Activated CD8-positive, alpha-beta memory T cell treated with anti-CD3 and anti-CD28 coated beads for 1 hour (primary cell): ENCODE data around the gene SCAF8.
"Not testable (repeated sequence)": the region's sequence is repeated elsewhere in the genome, so short reads cannot be mapped to it uniquely, and the experiment has no call there.

Experiments used
- DNase-seq, 2 donors: peaks; one replicate each; pipeline ENCODE4 v3.0.0-alpha.2; 2020; ENCODE audit warnings: low read depth in 1 of 2; ENCODE audit errors: extremely low read depth in 1 of 2

SCAF8 gene

DNA sequence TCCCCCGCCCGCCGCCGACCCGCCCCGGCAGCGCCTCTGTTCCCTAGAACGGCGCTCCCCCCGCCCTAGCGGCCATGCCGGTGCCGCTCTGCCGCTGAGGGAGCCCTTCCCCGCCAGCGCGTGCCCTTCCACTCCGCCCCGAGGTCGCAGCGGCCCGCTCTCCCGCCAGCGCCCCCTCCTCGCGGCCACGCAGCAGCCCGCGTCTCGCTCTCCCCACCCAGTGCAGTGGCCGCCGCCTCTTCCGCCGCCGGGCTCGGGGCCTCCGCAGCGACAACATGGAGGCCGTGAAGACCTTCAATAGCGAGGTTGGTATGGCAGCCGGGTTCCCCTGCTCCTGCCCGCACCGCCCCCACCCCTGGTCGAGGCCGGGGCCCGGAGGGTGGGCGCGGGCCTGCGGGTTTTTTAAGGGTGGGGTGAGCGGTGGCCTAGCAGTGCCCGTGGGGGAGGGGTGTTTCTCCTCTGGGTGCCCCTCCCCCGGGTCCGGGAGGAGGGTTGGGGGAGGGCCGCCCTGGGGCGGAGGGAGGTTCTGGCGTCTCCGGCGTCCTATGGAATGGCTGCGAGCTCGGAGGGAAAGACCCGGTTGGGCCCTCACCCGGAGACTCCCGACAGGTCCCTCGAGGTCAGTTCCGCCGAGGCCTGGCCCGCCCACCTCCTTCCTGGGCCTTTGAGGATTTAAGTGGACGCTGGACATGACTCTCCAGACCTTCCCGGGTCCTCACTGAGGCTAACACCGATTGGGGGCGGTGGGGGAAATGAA is 588 bp downstream of the SCAF8 start:
- DNase-seq: peak; percentile 57 to 78

DNA sequence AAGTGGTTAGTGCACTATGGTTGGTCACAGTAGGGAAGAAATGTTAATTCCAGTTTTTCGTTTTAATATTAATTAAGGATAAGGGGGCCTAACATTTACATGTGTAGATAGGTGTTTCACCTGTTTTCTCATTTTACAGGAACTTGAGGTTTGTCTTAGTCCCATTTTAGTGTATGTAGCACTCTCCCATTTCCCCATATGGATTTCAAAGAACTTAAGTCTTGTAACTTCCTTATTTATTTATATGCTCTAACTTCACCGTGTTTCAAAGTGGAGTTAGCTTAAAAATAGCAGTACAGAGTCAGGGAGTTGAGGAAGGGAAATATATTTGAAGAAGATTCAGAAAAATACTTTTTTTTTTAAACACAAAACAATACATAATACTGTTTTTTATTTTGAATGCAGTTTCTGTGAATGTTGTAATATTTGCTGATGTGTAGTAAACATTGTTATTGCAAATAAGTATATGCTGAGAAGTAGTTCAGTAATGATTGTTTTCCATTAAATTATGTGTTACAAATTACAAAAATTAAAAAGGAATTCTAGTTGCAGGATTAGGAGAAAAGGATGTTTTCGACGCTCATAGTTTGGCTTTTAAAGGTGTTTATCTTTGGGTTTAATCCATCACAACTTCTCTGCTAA is 3.5 kb downstream of the SCAF8 start:
- DNase-seq: no peak

- DNase-seq: no peak
Measured at GRCh38 chr6:154737424-154737823, 4.2 kb downstream of the SCAF8 start.

DNA sequence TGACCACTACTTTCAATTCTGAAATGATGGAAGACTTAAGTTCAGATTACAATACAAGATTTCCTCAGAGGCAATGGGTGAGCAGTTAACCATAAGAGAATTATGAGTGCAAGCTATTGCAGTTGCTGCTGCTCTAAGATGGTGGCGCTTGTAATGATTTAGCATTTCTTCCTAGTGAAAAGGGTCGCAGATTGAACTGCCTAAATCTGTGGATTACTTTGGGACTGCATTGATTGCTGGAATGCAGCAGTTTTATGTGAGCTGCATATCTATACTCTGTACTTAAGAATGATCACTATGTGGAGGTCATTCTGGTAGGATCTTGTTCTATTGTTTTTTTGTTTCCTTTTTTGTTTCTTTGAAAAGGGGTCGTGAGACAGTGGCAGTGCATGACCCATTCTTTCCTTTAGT is 5.3 kb downstream of the SCAF8 start:
- DNase-seq: no peak

DNA sequence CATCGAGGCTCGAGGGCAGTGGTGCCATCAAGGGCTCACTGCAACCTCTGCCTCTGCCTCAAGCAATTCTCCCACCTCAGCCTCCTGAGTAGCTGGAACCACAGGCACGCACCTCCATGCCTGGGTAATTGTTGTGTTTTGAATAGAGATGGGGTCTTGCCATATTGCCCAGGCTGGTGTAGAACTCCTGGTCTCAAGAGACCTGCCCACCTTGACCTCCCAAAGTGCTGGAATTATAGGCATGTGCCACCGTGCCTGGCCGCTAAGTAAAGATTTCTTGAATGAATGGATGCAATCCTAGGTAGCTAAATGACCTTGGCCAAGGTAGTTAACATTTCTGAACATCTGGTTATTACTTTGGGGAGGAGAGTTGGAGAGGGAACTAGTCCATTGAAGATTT is 7.4 kb downstream of the SCAF8 start:
- DNase-seq: no peak

GRCh38 chr6:154742891-154743290 is 9.7 kb downstream of the SCAF8 start:
- DNase-seq: no peak

DNA sequence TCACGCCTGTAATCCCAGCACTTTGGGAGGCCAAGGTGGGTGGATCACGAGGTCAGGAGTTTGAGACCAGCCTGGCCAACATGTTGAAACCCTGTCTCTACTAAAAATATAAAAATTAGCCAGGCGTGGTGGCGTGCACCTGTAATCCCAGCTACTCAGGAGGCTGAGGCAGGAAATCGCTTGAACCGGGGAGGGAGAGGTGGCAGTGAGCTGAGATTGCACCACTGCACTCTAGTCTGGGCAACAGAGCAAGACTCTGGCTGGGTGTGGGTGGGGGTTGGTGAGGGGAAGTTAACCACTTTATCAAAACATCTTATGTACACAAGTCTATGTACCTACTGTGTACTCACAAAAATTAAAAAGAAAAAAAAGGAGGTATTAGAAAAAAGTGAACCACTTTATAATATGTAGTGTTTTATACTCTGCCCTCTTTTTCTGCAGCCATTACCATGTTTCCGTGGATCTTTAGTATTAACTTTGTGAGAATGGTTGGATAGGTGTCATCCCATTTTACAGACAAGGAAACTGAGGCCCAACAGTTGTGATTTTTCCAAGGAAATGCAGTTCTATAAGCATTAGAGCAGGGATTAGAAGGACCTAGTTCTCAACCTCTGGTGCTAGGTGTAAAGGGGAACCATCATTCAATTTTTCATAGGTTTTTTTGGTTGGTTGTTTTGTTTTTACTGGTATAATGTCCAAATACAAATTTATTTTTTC is 11.0 kb downstream of the SCAF8 start:
- DNase-seq: not testable (repeated sequence)

DNA sequence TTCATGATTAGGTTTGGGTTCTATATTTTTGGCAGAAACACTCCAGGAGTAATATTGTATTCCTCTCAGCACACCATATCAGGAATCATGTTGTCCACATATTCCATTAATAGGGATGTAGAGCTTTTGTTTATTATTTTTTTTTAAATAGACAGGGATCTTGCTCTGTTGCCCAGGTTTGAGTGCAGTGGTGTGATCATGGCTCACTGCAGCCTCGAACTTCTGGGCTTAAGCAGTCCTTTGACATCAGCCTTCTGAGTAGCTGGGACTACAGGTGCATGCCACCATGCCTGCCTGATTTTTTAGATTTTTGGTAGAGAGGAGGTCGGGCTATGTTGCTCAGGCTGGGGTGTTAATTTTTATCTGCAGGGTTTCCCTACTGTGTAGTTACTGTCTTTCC is 12.0 kb downstream of the SCAF8 start:
- DNase-seq: no peak

DNA sequence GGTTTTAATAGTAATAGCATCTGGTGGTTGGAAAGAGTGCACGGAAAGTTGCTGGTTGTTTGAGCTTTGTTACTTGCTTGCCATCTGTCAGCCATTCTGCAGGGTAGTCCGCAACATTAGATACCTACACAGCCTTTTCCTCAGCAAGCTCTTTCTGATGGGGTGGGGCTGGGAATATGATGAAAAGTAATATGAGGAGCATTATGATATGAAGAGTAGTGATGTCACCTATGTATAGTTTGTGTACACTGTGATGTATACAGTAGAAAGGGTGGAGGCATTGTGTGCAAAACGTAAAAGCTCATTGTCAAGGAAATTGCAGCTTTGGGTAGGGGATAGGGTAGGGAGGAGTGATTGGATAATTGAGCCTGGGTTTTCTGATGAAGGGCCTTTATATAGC is 16.1 kb downstream of the SCAF8 start:
- DNase-seq: no peak

DNA sequence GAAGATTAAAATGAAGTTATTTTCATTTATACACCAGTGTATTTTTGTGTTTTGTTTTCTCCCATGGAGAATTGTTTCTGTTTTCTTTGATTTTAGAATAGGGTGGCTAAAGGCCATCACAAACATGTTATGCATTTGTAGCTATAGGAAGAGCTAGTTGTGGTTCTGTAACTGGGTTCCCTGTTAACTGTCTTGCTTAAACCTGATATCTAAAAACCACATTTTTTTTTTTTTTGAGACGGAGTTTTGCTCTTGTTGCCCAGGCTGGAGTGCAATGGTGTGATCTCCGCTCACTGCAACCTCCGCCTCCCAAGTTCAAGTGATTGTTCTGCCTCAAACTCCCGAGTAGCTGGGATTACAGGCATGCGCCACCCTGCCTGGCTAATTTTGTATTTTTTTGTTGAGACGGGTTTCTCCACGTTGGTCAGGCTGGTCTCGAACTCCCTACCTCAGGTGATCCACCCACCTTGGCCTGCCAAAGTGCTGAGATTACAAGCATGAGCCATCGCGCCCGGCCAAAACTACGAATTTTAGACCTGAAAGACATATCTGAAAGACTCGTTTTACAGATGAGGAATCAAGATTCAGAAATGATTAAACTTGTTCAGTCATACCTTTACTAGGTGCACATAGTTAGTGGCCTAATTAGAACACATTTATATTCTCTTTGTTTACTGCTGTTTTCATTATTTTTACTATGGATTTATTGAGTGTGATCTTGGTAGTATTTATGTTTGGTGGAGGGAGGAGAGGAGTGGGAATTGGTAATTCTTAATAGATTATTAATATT is 18.0 kb downstream of the SCAF8 start:
- DNase-seq: no peak

DNA sequence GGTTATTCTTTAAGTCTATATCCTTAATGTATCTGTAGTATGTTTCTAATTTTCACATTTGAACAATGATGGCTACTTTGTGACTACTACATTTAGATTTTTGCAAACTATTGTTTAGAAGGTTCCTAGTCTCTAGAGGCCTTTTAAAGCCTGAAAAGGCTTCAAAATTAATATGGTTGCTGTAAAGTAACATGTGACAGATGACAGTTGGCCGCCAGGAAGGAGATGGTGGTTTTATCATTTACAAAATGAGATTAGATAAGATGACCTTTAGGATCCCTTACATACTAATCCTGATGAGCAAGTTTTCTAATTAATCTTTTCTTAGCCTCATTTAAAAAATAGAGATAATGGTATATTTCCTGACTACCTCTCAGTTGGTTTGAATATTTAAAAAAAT is 18.8 kb downstream of the SCAF8 start:
- DNase-seq: no peak

- DNase-seq: no peak
Measured at GRCh38 chr6:154754152-154754551, 20.9 kb downstream of the SCAF8 start.

GRCh38 chr6:154757352-154758050 is 24.3 kb downstream of the SCAF8 start:
- DNase-seq: no peak

- DNase-seq: no peak
Measured at GRCh38 chr6:154758125-154758524, 24.9 kb downstream of the SCAF8 start.

- no peak for DNase-seq
Measured at GRCh38 chr6:154763650-154764049, 30.4 kb downstream of the SCAF8 start.

- DNase-seq: no peak
Measured at GRCh38 chr6:154765273-154765672, 32.1 kb downstream of the SCAF8 start.

DNA sequence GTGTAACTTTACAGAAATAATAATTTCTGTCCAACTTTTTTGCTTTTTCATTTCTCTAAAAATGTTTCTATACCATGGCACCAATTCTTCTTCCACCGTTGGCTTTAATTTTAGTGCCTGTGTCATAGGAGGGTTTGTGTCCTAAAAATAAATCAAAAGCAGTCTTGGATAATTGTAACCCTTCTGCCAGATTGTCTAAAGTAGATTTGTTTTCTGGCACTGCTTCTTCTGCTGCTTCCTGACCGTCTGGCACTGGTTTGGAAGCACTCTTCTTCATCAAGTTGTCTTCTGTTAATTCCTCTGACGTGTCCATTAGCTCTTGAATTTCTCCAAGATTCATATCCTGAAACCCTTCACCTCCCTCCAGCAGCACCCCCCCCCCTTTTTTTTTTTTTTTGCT is 33.1 kb downstream of the SCAF8 start:
- no peak for DNase-seq

DNA sequence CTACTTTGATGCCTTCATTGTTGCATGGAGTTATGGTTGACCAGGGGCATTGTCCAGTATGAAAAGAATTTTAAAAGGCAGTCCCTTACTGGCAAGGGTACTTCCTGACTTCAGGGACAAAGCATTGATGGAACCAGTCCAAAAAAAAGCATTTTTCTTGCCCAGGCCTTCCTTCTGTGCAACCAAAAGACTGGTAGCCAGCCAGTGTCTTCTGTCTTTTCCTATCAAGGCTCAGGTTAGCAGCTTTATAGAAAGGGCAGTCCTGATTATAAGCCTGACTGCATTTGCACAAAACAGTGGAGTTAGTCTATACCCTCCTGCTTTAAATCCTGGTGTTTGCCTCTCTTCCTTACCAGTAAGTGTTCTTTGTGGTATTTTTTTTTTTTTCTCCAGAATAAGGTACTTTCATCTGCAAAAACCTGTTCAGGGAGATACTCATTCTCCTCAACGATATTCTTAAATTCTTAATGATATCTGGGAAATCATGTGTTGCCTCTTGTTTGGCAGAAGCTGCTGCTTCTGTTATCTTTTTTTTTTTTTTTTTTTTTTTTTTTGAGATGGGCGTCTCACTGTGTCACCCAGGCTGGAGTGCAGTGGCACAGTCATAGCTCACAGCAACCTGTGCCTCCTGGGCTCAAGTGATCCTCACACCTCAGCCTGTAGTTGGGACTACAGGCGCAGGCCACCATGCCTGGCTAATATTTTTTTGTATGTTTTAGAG is 33.9 kb downstream of the SCAF8 start:
- no peak for DNase-seq

DNA sequence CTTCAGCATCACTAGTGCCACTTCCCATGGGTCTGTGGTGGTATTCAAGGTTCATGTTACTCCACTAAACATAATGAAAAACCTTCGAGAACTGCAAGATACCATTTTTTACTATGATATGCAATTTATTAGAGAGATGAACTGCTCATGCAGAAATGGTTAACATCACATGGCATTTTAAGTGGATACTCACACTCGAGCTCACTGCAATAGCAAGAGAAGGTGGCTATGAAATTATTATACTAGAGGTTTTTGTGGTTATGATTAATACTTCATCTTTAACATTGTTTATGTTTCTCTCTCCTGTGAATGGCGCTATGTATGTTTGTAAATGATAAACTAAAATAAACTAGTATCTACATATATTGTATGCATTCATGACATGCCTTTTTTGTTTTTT is 35.1 kb downstream of the SCAF8 start:
- DNase-seq: no peak

DNA sequence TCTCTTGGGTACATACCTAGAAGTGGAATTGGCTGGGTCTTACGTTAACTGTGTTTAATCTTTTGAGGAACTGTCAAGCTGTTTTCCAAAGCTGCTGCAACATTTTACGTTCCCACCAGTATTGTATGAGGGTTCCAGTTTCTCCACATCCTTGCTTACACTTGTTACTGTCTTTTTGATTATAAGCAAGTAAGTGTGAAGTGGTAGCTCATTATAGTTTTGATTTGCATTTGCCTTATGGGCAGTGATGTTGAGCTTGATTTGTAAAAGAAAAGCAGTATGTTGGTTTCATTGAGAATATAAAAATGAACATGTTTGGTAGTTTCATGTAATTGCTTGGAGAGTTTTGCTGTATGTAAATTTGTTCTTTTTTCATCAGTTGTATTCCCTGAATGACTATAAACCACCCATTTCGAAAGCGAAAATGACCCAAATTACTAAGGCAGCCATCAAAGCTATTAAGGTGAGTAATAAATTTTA is 40.4 kb downstream of the SCAF8 start:
- no peak for DNase-seq
